Lower leg skin (tissue), 4 donors: ENCODE data around the gene ZFYVE21. TPM values are rescaled to one million over a fixed set of nuclear protein-coding genes. Genes with fewer than 3 reads are reported as not detected.

Experiments
- DNase-seq, 2 donors: peaks; one replicate each; pipeline ENCODE4 v3.0.0-alpha.2; 2019; ENCODE audit warnings: low spot score in 2 of 2
- H3K4me3 ChIP-seq: fragments of 200-600 bp; sonication (generic); 2 replicates; pipeline ENCODE4 v1.5.1; 2017; ENCODE audit warnings: mild to moderate bottlenecking, low read depth; ENCODE audit not compliant: poor library complexity, severe bottlenecking
- POLR2A ChIP-seq, 2 donors: fragments of 450-650 bp; IDR thresholded peaks; one replicate each; pipeline ENCODE4 v1.6.1; 2016 to 2017; ENCODE audit warnings: antibody characterized with exemption in 2 of 2, mild to moderate bottlenecking in 1 of 2, moderate library complexity in 1 of 2
- WGBS, 2 donors: methylation state at CpG; one replicate each; pipeline ENCODE4 v1.1.5; 2018; 5-methylcytosine and 5-hydroxymethylcytosine counted together
- intact Hi-C: fragments of 100-400 bp; cut with DNase I; formaldehyde crosslinking; loops from one replicate; pipeline ENCODE4 v1.15.0; 2023; ENCODE audit warnings: low total_unique reads
- total RNA-seq, 4 donors: library from RNA; depleted of rRNA; stranded (reverse); fragments of >200 nt; gene quantifications; one replicate each; pipeline ENCODE4 v1.1.0, GENCODE V29; 2016
- TF ChIP-seq, protein P1 (sequence below), 3 donors: fragments of 450-650 bp; IDR thresholded peaks; one replicate each; pipeline ENCODE4 v1.5.1; 2016; ENCODE audit warnings: antibody characterized with exemption in 3 of 3, mild to moderate bottlenecking in 3 of 3, moderate library complexity in 2 of 3

ZFYVE21 gene
- total RNA-seq, 4 donors from 2014 or later, result 133 to 269 (median 154) TPM

DNA sequence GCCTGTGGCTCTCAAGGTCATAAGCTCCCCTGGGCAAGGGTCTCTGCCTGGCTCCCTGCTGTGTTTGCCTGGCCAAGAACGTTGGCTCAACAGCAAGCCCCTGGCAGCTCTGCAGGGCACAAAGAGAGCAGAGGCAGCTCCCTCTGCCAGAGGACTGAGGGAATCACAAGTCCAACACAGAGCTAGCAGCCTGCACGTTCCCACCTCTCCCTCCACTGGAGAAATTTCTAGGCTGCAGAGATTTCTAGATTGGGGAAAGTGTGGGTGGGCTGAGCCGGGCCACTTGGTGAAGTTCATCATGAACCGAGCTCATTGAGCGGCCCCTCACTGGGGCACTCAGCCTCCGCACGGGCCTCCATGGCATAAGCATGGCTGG lies 19.8 kb downstream of the ZFYVE21 start:
- no peak overlapping the region for H3K4me3 ChIP-seq
- WGBS, 2 donors, result 58 to 65% methylated on average over 7 of the region's 7 CpGs
- no peak for TF ChIP-seq POLR2A (IDR thresholded peaks at IDR 0.05)
- TF ChIP-seq, protein P1, sequence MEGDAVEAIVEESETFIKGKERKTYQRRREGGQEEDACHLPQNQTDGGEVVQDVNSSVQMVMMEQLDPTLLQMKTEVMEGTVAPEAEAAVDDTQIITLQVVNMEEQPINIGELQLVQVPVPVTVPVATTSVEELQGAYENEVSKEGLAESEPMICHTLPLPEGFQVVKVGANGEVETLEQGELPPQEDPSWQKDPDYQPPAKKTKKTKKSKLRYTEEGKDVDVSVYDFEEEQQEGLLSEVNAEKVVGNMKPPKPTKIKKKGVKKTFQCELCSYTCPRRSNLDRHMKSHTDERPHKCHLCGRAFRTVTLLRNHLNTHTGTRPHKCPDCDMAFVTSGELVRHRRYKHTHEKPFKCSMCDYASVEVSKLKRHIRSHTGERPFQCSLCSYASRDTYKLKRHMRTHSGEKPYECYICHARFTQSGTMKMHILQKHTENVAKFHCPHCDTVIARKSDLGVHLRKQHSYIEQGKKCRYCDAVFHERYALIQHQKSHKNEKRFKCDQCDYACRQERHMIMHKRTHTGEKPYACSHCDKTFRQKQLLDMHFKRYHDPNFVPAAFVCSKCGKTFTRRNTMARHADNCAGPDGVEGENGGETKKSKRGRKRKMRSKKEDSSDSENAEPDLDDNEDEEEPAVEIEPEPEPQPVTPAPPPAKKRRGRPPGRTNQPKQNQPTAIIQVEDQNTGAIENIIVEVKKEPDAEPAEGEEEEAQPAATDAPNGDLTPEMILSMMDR (IDR thresholded peaks at IDR 0.05), result no peak
- no peak for DNase-seq
- intact Hi-C loops, result no loop called here

DNA sequence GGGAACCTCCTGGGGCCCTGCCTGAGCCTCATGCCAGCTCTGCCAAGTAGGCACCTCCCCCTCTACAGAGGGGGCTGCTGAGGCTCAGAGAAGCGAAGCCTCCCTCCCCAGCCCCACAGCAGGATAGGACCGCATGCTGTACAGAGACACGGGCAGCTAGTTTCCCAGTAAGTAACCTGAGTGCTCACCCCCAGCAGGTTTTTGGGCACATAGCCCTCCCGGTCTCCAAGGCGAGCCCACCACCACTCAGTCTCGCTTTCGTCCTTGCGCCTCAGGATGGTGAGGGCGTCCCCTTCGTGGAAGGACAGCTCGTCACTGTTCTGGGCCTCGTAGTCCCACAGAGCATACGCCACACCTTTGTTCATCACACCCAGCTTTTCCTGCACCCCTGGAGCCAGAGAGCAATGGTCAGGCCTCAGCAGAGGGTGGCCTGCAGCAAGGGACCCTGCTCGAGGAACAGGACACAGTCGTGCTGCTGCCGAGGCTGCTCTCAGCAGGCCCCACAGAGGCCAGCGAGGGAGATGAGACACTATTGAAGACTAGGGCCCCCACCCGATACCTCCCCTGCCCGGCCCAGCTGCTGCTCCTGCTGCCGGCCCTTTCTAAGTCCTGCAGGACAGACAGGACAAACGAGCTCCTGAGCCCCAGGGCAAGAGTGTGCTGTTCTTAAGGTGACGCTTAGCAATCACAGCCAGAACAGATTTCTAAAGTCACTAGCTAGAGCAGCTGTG lies 20.4 kb downstream of the ZFYVE21 start:
- no peak overlapping the region for H3K4me3 ChIP-seq
- no peak for TF ChIP-seq POLR2A (IDR thresholded peaks at IDR 0.05)
- TF ChIP-seq, protein P1 (IDR thresholded peaks at IDR 0.05), result no peak
- no peak for DNase-seq
- 80 to 83% methylated on average over 22 of the region's 22 CpGs for WGBS, 2 donors
- intact Hi-C loops, result no loop called here

DNA sequence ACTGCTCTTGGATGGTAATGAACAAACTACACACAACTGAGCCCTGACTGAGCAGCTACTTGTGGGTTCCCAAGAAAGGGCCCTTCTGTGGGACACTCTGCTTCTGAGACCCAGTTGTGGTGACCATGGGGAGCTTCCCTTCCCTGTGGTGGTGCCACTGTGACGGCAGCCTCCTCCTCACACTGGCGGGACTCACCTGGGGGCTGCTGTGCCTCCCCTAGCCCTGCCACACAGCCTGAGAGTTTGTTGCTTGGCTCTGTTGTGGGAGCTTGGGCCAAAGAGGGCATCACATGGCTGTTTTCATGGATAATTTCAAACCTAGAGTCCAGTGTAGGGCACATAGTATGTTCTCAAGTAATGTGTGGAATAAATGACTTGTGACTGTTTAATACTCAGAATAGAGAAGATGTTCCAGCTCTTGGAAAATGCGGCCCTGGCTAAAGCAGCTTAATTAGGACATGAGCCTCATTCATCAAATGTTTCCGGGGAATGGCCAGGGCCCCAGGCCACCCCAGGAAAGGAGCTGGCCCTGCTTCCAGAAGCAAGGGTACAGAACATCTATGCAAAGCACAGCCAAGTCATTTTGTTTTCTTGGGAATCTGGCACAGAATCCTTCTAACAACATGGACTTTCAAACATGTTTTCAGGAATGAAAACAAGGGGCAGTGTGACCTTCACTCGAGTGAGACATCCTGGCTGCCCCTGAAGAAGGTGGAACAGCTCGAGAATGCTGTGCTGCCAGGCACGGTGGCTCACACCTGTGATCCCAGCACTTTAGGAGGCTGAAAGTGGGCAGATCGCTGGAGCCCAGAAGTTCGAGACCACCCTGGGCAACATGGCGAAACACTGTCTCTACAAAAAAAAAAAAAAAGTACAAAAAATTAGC lies 21.2 kb downstream of the ZFYVE21 start:
- intact Hi-C loops, result no loop called here
- WGBS, 2 donors, result 69 to 80% methylated on average over 10 of the region's 10 CpGs
- H3K4me3 ChIP-seq, result no peak overlapping the region
- TF ChIP-seq, protein P1 (IDR thresholded peaks at IDR 0.05), result no peak
- TF ChIP-seq POLR2A (IDR thresholded peaks at IDR 0.05), result no peak
- DNase-seq, result no peak

DNA sequence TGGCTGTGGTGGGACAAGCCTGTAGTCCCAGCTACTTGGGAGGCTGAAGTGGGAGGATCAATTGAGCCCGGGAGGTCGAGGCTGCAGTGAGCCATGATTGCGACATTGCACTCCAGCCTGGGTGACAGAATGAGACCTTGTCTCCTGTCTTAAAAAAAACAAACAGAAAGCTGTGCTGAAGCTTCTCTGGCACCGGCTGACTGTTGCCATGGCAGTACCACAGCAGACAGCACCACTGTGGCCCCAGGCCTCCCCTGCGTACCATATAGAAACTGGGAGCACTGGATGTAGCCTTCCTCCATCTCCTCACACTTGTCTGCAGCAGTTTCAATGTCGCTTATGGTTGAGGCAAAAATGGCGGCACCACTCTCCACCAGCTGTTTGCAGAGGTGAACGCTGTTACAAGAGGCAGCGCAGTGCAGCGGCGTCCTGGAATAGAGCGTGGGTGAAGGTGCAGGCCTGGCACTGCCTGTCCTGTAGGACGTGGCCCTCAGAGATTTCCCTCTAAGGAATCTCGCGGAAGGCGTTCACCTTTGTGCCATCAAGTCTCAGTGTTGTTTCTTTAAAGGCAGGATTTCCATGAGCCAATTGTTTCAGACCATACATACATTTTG lies 21.9 kb downstream of the ZFYVE21 start:
- DNase-seq, result no peak
- H3K4me3 ChIP-seq, result no peak overlapping the region
- WGBS, 2 donors, result 91 to 92% methylated on average over 16 of the region's 16 CpGs
- intact Hi-C loops, result no loop called here
- TF ChIP-seq, protein P1 (IDR thresholded peaks at IDR 0.05), result no peak
- TF ChIP-seq POLR2A (IDR thresholded peaks at IDR 0.05), result no peak

DNA sequence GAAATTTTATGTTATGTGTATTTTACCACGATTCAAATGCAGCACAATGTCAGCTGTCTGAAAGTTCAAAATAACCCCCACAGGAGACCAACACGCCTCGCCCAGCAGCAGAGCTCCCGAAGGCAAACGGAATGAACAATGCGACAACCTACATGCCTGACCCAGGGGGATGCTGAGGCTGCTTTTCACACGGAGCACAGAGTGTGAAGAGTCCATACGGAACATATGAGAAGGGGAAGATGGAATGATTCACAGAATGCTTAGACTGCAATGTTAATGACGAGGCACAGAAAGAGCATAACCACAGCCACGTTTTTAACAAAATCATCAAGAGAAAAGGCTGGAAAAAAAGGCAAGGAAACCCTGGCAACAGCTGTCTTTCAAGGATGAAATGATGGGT lies 22.6 kb downstream of the ZFYVE21 start:
- intact Hi-C loops, result no loop called here
- TF ChIP-seq POLR2A (IDR thresholded peaks at IDR 0.05), result no peak
- TF ChIP-seq, protein P1 (IDR thresholded peaks at IDR 0.05), result no peak
- 78 to 84% methylated on average over 10 of the region's 10 CpGs for WGBS, 2 donors
- DNase-seq, result no peak
- H3K4me3 ChIP-seq, result no peak overlapping the region
